Breast epithelium (tissue), 3 donors: Measurements from ENCODE around the gene MOCS1.

Experiments used
- POLR2AphosphoS5 ChIP-seq, 3 donors: sonication (generic); formaldehyde crosslinking; IDR thresholded peaks; one replicate each; pipeline ENCODE4 v1.6.1; 2017; ENCODE audit warnings: antibody characterized with exemption in 3 of 3
- TF ChIP-seq, protein P1 (sequence below), 3 donors: fragments of 450-650 bp; IDR thresholded peaks; one replicate each; pipeline ENCODE4 v1.5.1; 2016 to 2017; ENCODE audit warnings: antibody characterized with exemption in 3 of 3, mild to moderate bottlenecking in 3 of 3, moderate library complexity in 3 of 3

DNA sequence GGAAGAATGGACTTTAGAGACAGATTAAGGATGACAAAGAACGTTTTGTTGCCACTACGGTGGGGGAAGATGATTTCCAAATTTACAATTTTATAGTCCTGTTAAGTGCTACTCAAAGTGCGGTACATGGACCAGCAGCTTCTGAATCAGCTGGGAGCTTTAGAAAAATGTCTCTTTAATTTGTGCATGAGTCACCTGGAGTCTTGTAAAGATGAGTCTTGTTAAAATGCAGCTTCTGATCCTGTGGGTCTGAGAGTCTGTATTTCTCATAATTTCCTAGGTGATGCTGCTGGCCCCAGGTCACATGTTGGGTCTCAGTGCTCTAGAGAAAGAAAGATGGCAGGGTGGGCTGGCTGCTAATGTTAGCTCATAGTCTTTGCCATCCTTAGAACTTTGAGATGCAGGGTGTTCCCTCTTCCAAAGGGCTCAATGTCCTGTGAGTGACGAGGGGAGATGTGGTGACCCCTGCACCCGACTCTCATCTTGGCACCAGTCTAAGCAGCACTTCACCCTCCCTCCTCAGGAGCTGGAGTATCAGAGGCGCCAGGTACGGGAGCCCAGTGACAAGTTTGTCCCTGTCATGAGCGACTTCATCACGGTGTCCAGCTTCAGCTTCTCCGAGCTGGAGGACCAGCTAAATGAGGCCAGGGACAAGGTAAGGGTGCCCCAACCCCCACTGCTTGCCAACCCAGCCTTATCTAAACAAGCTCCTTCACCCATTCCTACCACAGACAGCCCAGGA lies 34.5 kb downstream of the MOCS1 start:
- TF ChIP-seq POLR2AphosphoS5 (IDR thresholded peaks at IDR 0.05): no peak
- TF ChIP-seq, protein P1, sequence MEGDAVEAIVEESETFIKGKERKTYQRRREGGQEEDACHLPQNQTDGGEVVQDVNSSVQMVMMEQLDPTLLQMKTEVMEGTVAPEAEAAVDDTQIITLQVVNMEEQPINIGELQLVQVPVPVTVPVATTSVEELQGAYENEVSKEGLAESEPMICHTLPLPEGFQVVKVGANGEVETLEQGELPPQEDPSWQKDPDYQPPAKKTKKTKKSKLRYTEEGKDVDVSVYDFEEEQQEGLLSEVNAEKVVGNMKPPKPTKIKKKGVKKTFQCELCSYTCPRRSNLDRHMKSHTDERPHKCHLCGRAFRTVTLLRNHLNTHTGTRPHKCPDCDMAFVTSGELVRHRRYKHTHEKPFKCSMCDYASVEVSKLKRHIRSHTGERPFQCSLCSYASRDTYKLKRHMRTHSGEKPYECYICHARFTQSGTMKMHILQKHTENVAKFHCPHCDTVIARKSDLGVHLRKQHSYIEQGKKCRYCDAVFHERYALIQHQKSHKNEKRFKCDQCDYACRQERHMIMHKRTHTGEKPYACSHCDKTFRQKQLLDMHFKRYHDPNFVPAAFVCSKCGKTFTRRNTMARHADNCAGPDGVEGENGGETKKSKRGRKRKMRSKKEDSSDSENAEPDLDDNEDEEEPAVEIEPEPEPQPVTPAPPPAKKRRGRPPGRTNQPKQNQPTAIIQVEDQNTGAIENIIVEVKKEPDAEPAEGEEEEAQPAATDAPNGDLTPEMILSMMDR (IDR thresholded peaks at IDR 0.05): no peak
